T1000 (cell line): ENCODE data around the gene FYN.
"Not testable (repeated sequence)": the region's sequence is repeated elsewhere in the genome, so short reads cannot be mapped to it uniquely, and the experiment has no call there.

ENCODE experiments used
- DNase-seq: peaks from one replicate; lab custom pipeline; 2025; ENCODE audit warnings: mixed read lengths; lab: John Stamatoyannopoulos, UW

Gene FYN

GRCh38 chr6:111660531-111660930 is 212.7 kb downstream of the FYN start:
- no peak for DNase-seq

- DNase-seq: no peak
These were observed 214.6 kb downstream of the FYN start for GRCh38 chr6:111658462-111659154.

GRCh38 chr6:111657146-111657545 is 216.1 kb downstream of the FYN start:
- no peak for DNase-seq

GRCh38 chr6:111653979-111654378 is 219.3 kb downstream of the FYN start:
- DNase-seq: no peak

GRCh38 chr6:111653434-111653833 is 219.8 kb downstream of the FYN start:
- DNase-seq: no peak

- no peak for DNase-seq
These were observed 221.1 kb downstream of the FYN start for GRCh38 chr6:111652156-111652555.

- no peak for DNase-seq
These were observed 221.8 kb downstream of the FYN start for GRCh38 chr6:111651185-111652034.

- DNase-seq: no peak
These were observed 223.2 kb downstream of the FYN start for GRCh38 chr6:111650049-111650448.

GRCh38 chr6:111648100-111648499 is 225.2 kb downstream of the FYN start:
- no peak for DNase-seq

- no peak for DNase-seq
These were observed 226.3 kb downstream of the FYN start for GRCh38 chr6:111646942-111647341.

GRCh38 chr6:111646034-111646433 is 227.2 kb downstream of the FYN start:
- DNase-seq: no peak

GRCh38 chr6:111644893-111645430 is 228.3 kb downstream of the FYN start:
- no peak for DNase-seq

- DNase-seq: no peak
These were observed 230.6 kb downstream of the FYN start for GRCh38 chr6:111642463-111643158.

GRCh38 chr6:111639266-111639665 is 234.0 kb downstream of the FYN start:
- DNase-seq: no peak

- DNase-seq: not testable (repeated sequence)
These were observed 238.3 kb downstream of the FYN start for GRCh38 chr6:111634981-111635380.

- no peak for DNase-seq
These were observed 239.4 kb downstream of the FYN start for GRCh38 chr6:111633822-111634221.

GRCh38 chr6:111632468-111633247 is 240.6 kb downstream of the FYN start:
- no peak for DNase-seq

- DNase-seq: no peak
These were observed 241.3 kb downstream of the FYN start for GRCh38 chr6:111631903-111632460.

- no peak for DNase-seq
These were observed 242.2 kb downstream of the FYN start for GRCh38 chr6:111631018-111631417.

- no peak for DNase-seq
These were observed 245.0 kb downstream of the FYN start for GRCh38 chr6:111628142-111628850.

- DNase-seq: no peak
These were observed 246.8 kb downstream of the FYN start for GRCh38 chr6:111626441-111626840.
